HepG2 (cell line): ENCODE data around the gene EBPL. TPM values are rescaled to one million over a fixed set of nuclear protein-coding genes. Genes with fewer than 3 reads are reported as not detected.

Source experiments
- ARID5B ChIP-seq: IDR thresholded peaks from 2 replicates; pipeline ENCODE4 v1.4.0; 2020; ENCODE audit warnings: mild to moderate bottlenecking, missing genetic modification reagents
- ARNT ChIP-seq: fragments of 450-650 bp; IDR thresholded peaks from 2 replicates; pipeline ENCODE4 v1.6.1; 2017
- ATF1 ChIP-seq: IDR thresholded peaks from 2 replicates; pipeline ENCODE4 v1.6.1; 2016; ENCODE audit warnings: mild to moderate bottlenecking, control low read depth
- DRAP1 ChIP-seq: IDR thresholded peaks from 2 replicates; pipeline ENCODE4 v1.6.1; 2016; ENCODE audit warnings: missing genetic modification reagents, missing compliant biosample characterization
- E2F5 ChIP-seq: sonication (generic); formaldehyde crosslinking; conservative IDR thresholded peaks from 2 replicates; pipeline ENCODE4 v1.4.0; 2020; ENCODE audit warnings: missing genetic modification reagents
- FOXK2 ChIP-seq: fragments of 450-650 bp; IDR thresholded peaks from 2 replicates; pipeline ENCODE4 v1.6.1; 2016
- PAXIP1 ChIP-seq: sonication (generic); formaldehyde crosslinking; conservative IDR thresholded peaks from 2 replicates; pipeline ENCODE4 v1.4.0; 2020; ENCODE audit warnings: mild to moderate bottlenecking, missing genetic modification reagents, moderate library complexity
- PBX2 ChIP-seq: IDR thresholded peaks from 2 replicates; pipeline ENCODE4 v1.6.1; 2016; ENCODE audit warnings: control low read depth
- PHB2 ChIP-seq: fragments of 450-650 bp; IDR thresholded peaks from 2 replicates; pipeline ENCODE4 v1.6.1; 2018; ENCODE audit not compliant: partially characterized antibody
- PHF20 ChIP-seq: sonication (generic); formaldehyde crosslinking; IDR thresholded peaks from 2 replicates; pipeline ENCODE4 v1.5.0; 2020; ENCODE audit warnings: mild to moderate bottlenecking, missing genetic modification reagents
- TARDBP ChIP-seq: sonication (generic); formaldehyde crosslinking; IDR thresholded peaks from 2 replicates; pipeline ENCODE4 v1.8.0; 2022; ENCODE audit warnings: mild to moderate bottlenecking, missing genetic modification reagents
- TEAD3 ChIP-seq: optimal IDR thresholded peaks from 2 replicates; pipeline ENCODE3; 2016; ENCODE audit warnings: borderline replicate concordance
- TFDP1 ChIP-seq: IDR thresholded peaks from 2 replicates; pipeline ENCODE4 v1.6.1; 2016; ENCODE audit warnings: missing compliant biosample characterization, missing genetic modification reagents, borderline replicate concordance
- XRCC5 ChIP-seq: fragments of 200-400 bp; formaldehyde crosslinking; optimal IDR thresholded peaks from 2 replicates; pipeline ENCODE3; 2017; ENCODE audit warnings: mild to moderate bottlenecking, low read length
- ZC3H13 ChIP-seq: sonication (generic); formaldehyde crosslinking; IDR thresholded peaks from 2 replicates; pipeline ENCODE4 v1.8.1; 2023; ENCODE audit warnings: mild to moderate bottlenecking, missing genetic modification reagents, moderate library complexity
- ZKSCAN5 ChIP-seq: sonication (generic); formaldehyde crosslinking; IDR thresholded peaks from 2 replicates; pipeline ENCODE4 v1.5.1; 2020; ENCODE audit warnings: mild to moderate bottlenecking, missing genetic modification reagents
- ZNF256 ChIP-seq: sonication (generic); formaldehyde crosslinking; conservative IDR thresholded peaks from 2 replicates; pipeline ENCODE4 v1.4.0; 2020; ENCODE audit warnings: missing genetic modification reagents
- ZNF335 ChIP-seq: sonication (generic); formaldehyde crosslinking; IDR thresholded peaks from 2 replicates; pipeline ENCODE4 v1.4.0; 2020; ENCODE audit warnings: missing genetic modification reagents
- ZNF703 ChIP-seq: sonication (generic); formaldehyde crosslinking; IDR thresholded peaks from 2 replicates; pipeline ENCODE4 v1.5.1; 2020; ENCODE audit warnings: missing genetic modification reagents, mild to moderate bottlenecking, moderate library complexity, borderline replicate concordance
- ZNF891 ChIP-seq: sonication (generic); formaldehyde crosslinking; IDR thresholded peaks from 2 replicates; pipeline ENCODE4 v1.5.0; 2020; ENCODE audit warnings: mild to moderate bottlenecking, missing genetic modification reagents
- polyA plus RNA-seq, 8 experiments: library from polyadenylated mRNA; depleted of rRNA in 3 of 8; stranded (reverse) in 7 of 8; unstranded in 1 of 8; fragments of >200 nt; fragmentation: Illumina TruSeq in 4 of 8; extraction: Trizol in 4 of 8; gene quantifications; 2 replicates each; pipeline versions ENCODE4 v1.2.1 to v1.2.3, GENCODE V29; 2011 to 2016; ENCODE audit warnings: low read depth in 4 of 8, missing spikeins in 1 of 8, mixed read lengths in 1 of 8; ENCODE audit not compliant: insufficient read depth in 1 of 8
- total RNA-seq, 5 experiments: library from RNA; depleted of rRNA; stranded (reverse); fragments of >200 nt; fragmentation: Illumina TruSeq; extraction: Trizol; gene quantifications; 2 replicates each; pipeline ENCODE4 v1.2.3, GENCODE V29; 2016; ENCODE audit warnings: low read depth in 1 of 5

EBPL gene
- total and polyA plus RNA-seq, 2 of the 13 experiments (the other 11 are each of a cell fraction or from before 2014, with no cell fraction given), result 96.5 to 152 TPM

- peak; percentile 68; the same call in 1 of the 2 replicates for TF ChIP-seq ARID5B (CRISPR knock-in tag)
- peak; percentile 83; the same call in 1 of the 2 replicates for TF ChIP-seq ZNF891
- TF ChIP-seq ZC3H13 (CRISPR knock-in tag), result no peak
- TF ChIP-seq PBX2 (CRISPR knock-in tag), result no peak
- TF ChIP-seq ZNF703 (CRISPR knock-in tag), result no peak
- TF ChIP-seq XRCC5, result peak; percentile 60
- TF ChIP-seq TARDBP (CRISPR knock-in tag), result no peak
- peak; percentile 78 for TF ChIP-seq PHF20 (CRISPR knock-in tag)
- TF ChIP-seq ZNF256 (CRISPR knock-in tag), result peak; percentile 88; the same call in 1 of the 2 replicates
- no peak for TF ChIP-seq ARNT
- TF ChIP-seq TEAD3 (CRISPR knock-in tag), result peak; percentile 17
- TF ChIP-seq ZNF335 (CRISPR knock-in tag), result no peak
- no peak for TF ChIP-seq E2F5 (CRISPR knock-in tag)
- peak; percentile 89 for TF ChIP-seq DRAP1 (CRISPR knock-in tag)
- no peak for TF ChIP-seq ATF1 (CRISPR knock-in tag)
- no peak for TF ChIP-seq PHB2
- TF ChIP-seq TFDP1 (CRISPR knock-in tag), result peak; percentile 94; the same call in 1 of the 2 replicates
- no peak for TF ChIP-seq ZKSCAN5
- no peak for TF ChIP-seq PAXIP1 (CRISPR knock-in tag)
- no peak for TF ChIP-seq FOXK2
Observed at GRCh38 chr13:49690995-49691784, at the start of gene EBPL (continued).
